IMR-90 (cell line): ENCODE data around the gene ECT2. TPM values are rescaled to one million over a fixed set of nuclear protein-coding genes. Genes with fewer than 3 reads are reported as not detected.

Experiments
- ATAC-seq: fragments of 200-7000 bp; cut with Tn5 transposase; 2 replicates; pipeline ENCODE4 v1.9.1; 2020; ENCODE audit warnings: low read depth, mild to moderate bottlenecking, moderate library complexity
- BruUV-seq: library from RNA; stranded (reverse); fragments of 400-500 nt; replicated peaks from 2 replicates; lab custom pipeline; 2021; lab: Mats Ljungman, UMichigan
- CTCF ChIA-PET: fragments of 300-600 bp; formaldehyde crosslinking; extraction: SDS; loops from one replicate; lab custom pipeline; 2021; ENCODE audit warnings: antibody characterized with exemption; lab: Yijun Ruan, JAX
- POLR2A ChIA-PET: fragments of 300-600 bp; sonication (Branson Sonifier 250); formaldehyde crosslinking; loops from one replicate; lab custom pipeline; 2022; ENCODE audit warnings: antibody characterized with exemption; ENCODE audit not compliant: unreplicated experiment; lab: Charles Lee
- DNase-seq: peaks from one replicate; pipeline ENCODE4 v3.0.0; 2013
- H2AFZ ChIP-seq: replicated peaks from 2 replicates; pipeline ENCODE3; 2013; ENCODE audit warnings: low read length, mild to moderate bottlenecking; ENCODE audit not compliant: poor library complexity
- H2AK5ac ChIP-seq: 2 replicates; pipeline ENCODE4 v1.6.1; 2013; ENCODE audit warnings: low read depth, low read length, inconsistent platforms
- H2AK9ac ChIP-seq: replicated peaks from 2 replicates; pipeline ENCODE3; 2013; ENCODE audit warnings: mild to moderate bottlenecking, low read depth, low read length, moderate library complexity; ENCODE audit not compliant: poor library complexity
- H2BK120ac ChIP-seq: 2 replicates; pipeline ENCODE4 v1.6.1; 2013; ENCODE audit warnings: low read depth, low read length, inconsistent platforms
- H2BK15ac ChIP-seq: 3 replicates; pipeline ENCODE4 v1.6.1; 2013; ENCODE audit warnings: low read depth, low read length, inconsistent platforms
- H2BK20ac ChIP-seq: 2 replicates; pipeline ENCODE4 v1.6.1; 2013; ENCODE audit warnings: low read depth, mild to moderate bottlenecking, inconsistent platforms, low read length, moderate library complexity
- H2BK5ac ChIP-seq: 2 replicates; pipeline ENCODE4 v1.6.1; 2013; ENCODE audit warnings: mild to moderate bottlenecking, low read depth, low read length, inconsistent platforms; ENCODE audit not compliant: poor library complexity, severe bottlenecking
- H3K14ac ChIP-seq: replicated peaks from 2 replicates; pipeline ENCODE4 v1.6.1; 2013; ENCODE audit warnings: low read depth, low read length, inconsistent platforms
- H3K18ac ChIP-seq: 2 replicates; pipeline ENCODE4 v1.6.1; 2013; ENCODE audit warnings: low read depth, low read length, control low read depth
- H3K23ac ChIP-seq: 2 replicates; pipeline ENCODE4 v1.6.1; 2013; ENCODE audit warnings: low read depth, low read length, inconsistent platforms
- H3K27ac ChIP-seq: 2 replicates; pipeline ENCODE4 v1.5.1; 2013; ENCODE audit warnings: mild to moderate bottlenecking, control low read depth, low read length; ENCODE audit not compliant: insufficient read depth
- H3K27me3 ChIP-seq: 2 replicates; pipeline ENCODE4 v1.6.1; 2013; ENCODE audit warnings: low read length; ENCODE audit not compliant: control insufficient read depth, insufficient read depth
- H3K36me3 ChIP-seq: 2 replicates; pipeline ENCODE4 v1.6.1; 2013; ENCODE audit warnings: low read length, mixed read lengths; ENCODE audit not compliant: control insufficient read depth, insufficient read depth
- H3K4ac ChIP-seq: 2 replicates; pipeline ENCODE4 v1.6.1; 2013; ENCODE audit warnings: low read depth, low read length, inconsistent platforms
- H3K4me1 ChIP-seq: 2 replicates; pipeline ENCODE4 v1.6.1; 2013; ENCODE audit warnings: low read length, mixed read lengths; ENCODE audit not compliant: control insufficient read depth, insufficient read depth
- H3K4me2 ChIP-seq: 2 replicates; pipeline ENCODE4 v1.6.1; 2013; ENCODE audit warnings: low read depth, mild to moderate bottlenecking, control low read depth, low read length, moderate library complexity
- H3K4me3 ChIP-seq: 2 replicates; pipeline ENCODE4 v1.5.1; 2013; ENCODE audit warnings: low read depth, mild to moderate bottlenecking, control low read depth, low read length, moderate library complexity; ENCODE audit not compliant: insufficient read depth
- H3K56ac ChIP-seq: 2 replicates; pipeline ENCODE4 v1.6.1; 2013; ENCODE audit warnings: low read length, inconsistent platforms; ENCODE audit not compliant: insufficient read depth; ENCODE audit errors: extremely low read depth
- H3K79me1 ChIP-seq, 2 experiments: 2 replicates each; pipeline ENCODE4 v1.6.1; 2013; ENCODE audit warnings: low read length in 2 of 2, inconsistent platforms in 1 of 2, low read depth in 1 of 2
- H3K9ac ChIP-seq: 2 replicates; pipeline ENCODE4 v1.6.1; 2013; ENCODE audit warnings: low read depth, low read length, control low read depth
- H3K9me1 ChIP-seq: 2 replicates; pipeline ENCODE4 v1.6.1; 2013; ENCODE audit warnings: low read length, inconsistent platforms; ENCODE audit not compliant: insufficient read depth
- H3K9me3 ChIP-seq: 2 replicates; pipeline ENCODE4 v1.6.1; 2013; ENCODE audit warnings: low read length; ENCODE audit not compliant: control insufficient read depth, insufficient read depth
- H4K20me1 ChIP-seq: 2 replicates; pipeline ENCODE4 v1.6.1; 2013; ENCODE audit warnings: low read length, inconsistent platforms; ENCODE audit not compliant: insufficient read depth
- H4K5ac ChIP-seq: 2 replicates; pipeline ENCODE4 v1.6.1; 2013; ENCODE audit warnings: mild to moderate bottlenecking, low read depth, low read length, control low read depth
- H4K8ac ChIP-seq, 2 experiments: 2 replicates each; pipeline ENCODE4 v1.6.1; 2013; ENCODE audit warnings: low read depth in 2 of 2, low read length in 2 of 2, control low read depth in 1 of 2, inconsistent platforms in 1 of 2
- H4K91ac ChIP-seq: 2 replicates; pipeline ENCODE4 v1.6.1; 2013; ENCODE audit warnings: low read depth, low read length, inconsistent platforms; ENCODE audit not compliant: insufficient read depth
- CEBPB ChIP-seq: IDR thresholded peaks from 2 replicates; pipeline ENCODE4 v1.6.1; 2012; ENCODE audit warnings: low read depth, low read length, improper control_type of control experiment
- WGBS, 2 experiments: methylation state at CpG; one replicate each; pipeline versions ENCODE4 v1.1.5 to v1.1.7; 2013; ENCODE audit warnings: missing lambda C conversion rate in 2 of 2; ENCODE audit not compliant: insufficient read length in 1 of 2; ENCODE audit errors: extremely low coverage in 2 of 2; 5-methylcytosine and 5-hydroxymethylcytosine counted together
- dilution Hi-C: fragments of 300-500 bp; cut with HindIII; formaldehyde crosslinking; loops from one replicate; pipeline ENCODE4 v1.14.3; 2018; ENCODE audit warnings: low sequenced_read_pairs; ENCODE audit not compliant: unreplicated experiment
- in situ Hi-C: fragments of 300-500 bp; cut with MboI; formaldehyde crosslinking; loops from 3 replicates; pipeline ENCODE4 v1.14.3; 2019; ENCODE audit warnings: low sequenced_read_pairs, inconsistent platforms, mixed read lengths
- intact Hi-C: fragments of 100-400 bp; cut with micrococcal nuclease; formaldehyde crosslinking; loops from 2 replicates; pipeline ENCODE4 v1.10.0; 2022
- polyA plus RNA-seq, 3 experiments: library from polyadenylated mRNA; depleted of rRNA; stranded (reverse); fragments of >200 nt; gene quantifications; 2 replicates each; pipeline ENCODE4 v1.2.3, GENCODE V29; 2012; ENCODE audit warnings: low replicate concordance in 1 of 3
- total RNA-seq: library from RNA; depleted of rRNA; stranded (reverse); fragments of >200 nt; gene quantifications from 2 replicates; pipeline ENCODE4 v1.2.3, GENCODE V29; 2012
- TF ChIP-seq, protein P1 (sequence below): conservative IDR thresholded peaks from 2 replicates; pipeline ENCODE4 v1.5.1; 2012; ENCODE audit warnings: mild to moderate bottlenecking, low read depth, low read length, improper control_type of control experiment

The ECT2 gene
- total and polyA plus RNA-seq, 2 of the 4 experiments (the other 2 are of a cell fraction), result 18.1 to 37.8 TPM

DNA sequence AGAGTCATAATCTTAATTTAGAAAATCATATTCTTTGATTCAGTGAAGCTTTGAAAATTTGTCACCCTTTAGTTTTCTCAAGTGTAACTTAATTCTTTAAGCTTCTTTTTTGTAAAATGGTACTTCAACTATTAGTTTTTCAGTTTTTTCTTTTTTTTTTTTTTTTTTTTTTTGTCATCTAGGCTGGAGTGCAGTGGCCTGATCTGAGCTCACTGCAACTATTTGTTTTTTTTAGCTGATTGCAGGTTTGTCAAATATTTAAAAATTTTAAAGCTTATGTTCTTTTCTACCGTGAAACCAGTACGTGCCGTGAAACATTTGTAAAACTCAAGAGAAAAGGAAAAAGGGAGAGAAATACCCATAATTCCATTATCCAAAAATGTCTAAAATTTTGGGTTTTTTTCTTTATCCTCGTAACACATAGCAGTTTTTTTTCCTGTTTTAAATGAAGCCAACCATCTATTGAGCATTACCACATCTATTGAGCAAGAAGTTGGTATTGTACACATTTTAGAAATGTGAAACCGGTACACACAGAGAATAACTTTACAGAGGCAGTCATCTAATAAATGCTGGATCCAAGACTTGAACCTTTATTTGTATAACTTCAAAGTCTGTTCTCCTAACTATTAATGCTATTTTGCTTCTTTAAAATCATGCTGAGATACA is 25.7 kb downstream of the ECT2 start:
- Histone ChIP-seq H2AK9ac (no peak overlapping the region), H4K91ac (no peak overlapping the region), H3K4me1 (peaks cover 8% of the 10 kb centered on the region), H3K27ac (peak overlapping the region; percentile 80; the same call in 1 of the 2 replicates), H3K9me3 (no peaks in the 10 kb centered on the region), H2BK5ac (peak overlapping the region; percentile 76), H2AK5ac (no peak overlapping the region), H4K20me1 (no peaks in the 10 kb centered on the region), H2AFZ (no peak overlapping the region), H4K5ac (no peak overlapping the region), H3K23ac (no peak overlapping the region), H3K4ac (no peak overlapping the region), H2BK15ac (no peak overlapping the region), H3K56ac (no peak overlapping the region), H2BK20ac (peak overlapping the region; percentile 45; the same call in 1 of the 2 replicates), H3K9me1 (peaks cover 2% of the 10 kb centered on the region; the same call in 1 of the 2 replicates), H3K36me3 (peaks cover 2% of the 10 kb centered on the region; the same call in 1 of the 2 replicates), H2BK120ac (no peak overlapping the region), H3K18ac (no peak overlapping the region), H3K27me3 (no peaks in the 10 kb centered on the region), H3K4me2 (no peak overlapping the region), H3K14ac (no peak overlapping the region), H4K8ac (peak overlapping the region in 1 of 2 experiments; percentile 0; a peak in 1 of 4 replicates), H3K79me1 (peaks cover 19 to 28% of the 10 kb centered on the region in 2 experiments; a peak in 3 of 4 replicates), H3K9ac (no peak overlapping the region), H3K4me3 (no peak overlapping the region)
- in situ Hi-C loops, result no loop called here
- peak; percentile 62 for DNase-seq
- dilution Hi-C loops, result no loop called here
- no CpG with 5 or more reads among the region's 5 CpGs for WGBS, 2 experiments
- POLR2A ChIA-PET, result interaction anchor here (0.6 to 0.7 kb wide), 2 partner anchors 66 to 557 kb away, joined by 3 read pairs; no protein-coding TSS in a partner anchor
- ATAC-seq, result peak; percentile 64
- no TSS peak for BruUV-seq
- TF ChIP-seq, protein P1, sequence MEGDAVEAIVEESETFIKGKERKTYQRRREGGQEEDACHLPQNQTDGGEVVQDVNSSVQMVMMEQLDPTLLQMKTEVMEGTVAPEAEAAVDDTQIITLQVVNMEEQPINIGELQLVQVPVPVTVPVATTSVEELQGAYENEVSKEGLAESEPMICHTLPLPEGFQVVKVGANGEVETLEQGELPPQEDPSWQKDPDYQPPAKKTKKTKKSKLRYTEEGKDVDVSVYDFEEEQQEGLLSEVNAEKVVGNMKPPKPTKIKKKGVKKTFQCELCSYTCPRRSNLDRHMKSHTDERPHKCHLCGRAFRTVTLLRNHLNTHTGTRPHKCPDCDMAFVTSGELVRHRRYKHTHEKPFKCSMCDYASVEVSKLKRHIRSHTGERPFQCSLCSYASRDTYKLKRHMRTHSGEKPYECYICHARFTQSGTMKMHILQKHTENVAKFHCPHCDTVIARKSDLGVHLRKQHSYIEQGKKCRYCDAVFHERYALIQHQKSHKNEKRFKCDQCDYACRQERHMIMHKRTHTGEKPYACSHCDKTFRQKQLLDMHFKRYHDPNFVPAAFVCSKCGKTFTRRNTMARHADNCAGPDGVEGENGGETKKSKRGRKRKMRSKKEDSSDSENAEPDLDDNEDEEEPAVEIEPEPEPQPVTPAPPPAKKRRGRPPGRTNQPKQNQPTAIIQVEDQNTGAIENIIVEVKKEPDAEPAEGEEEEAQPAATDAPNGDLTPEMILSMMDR, result no peak
- TF ChIP-seq CEBPB, result peak; percentile 78
- intact Hi-C loops, result no loop called here
- CTCF ChIA-PET, result interaction anchor here (0.6 to 1.0 kb wide), 2 partner anchors 14 to 26 kb away, joined by 3 read pairs; partner anchors contain the start of gene ECT2
